GM12874 (cell line): Measurements from ENCODE around the gene PIWIL1.

Experiments used
- CTCF ChIP-seq: IDR thresholded peaks from 2 replicates; pipeline ENCODE4 v1.5.1; 2011; ENCODE audit warnings: low read depth, mild to moderate bottlenecking, control low read depth, low read length, moderate library complexity; ENCODE audit not compliant: insufficient read depth

Gene PIWIL1

GRCh38 chr12:130300737-130301535, 36.8 kb upstream of the PIWIL1 start:
- no peak for TF ChIP-seq CTCF

- TF ChIP-seq CTCF, result no peak
These were observed 36.1 kb upstream of the PIWIL1 start for GRCh38 chr12:130301559-130301958.

- no peak for TF ChIP-seq CTCF
These were observed 33.9 kb upstream of the PIWIL1 start for GRCh38 chr12:130303781-130304180.

GRCh38 chr12:130307859-130308258, 29.8 kb upstream of the PIWIL1 start:
- no peak for TF ChIP-seq CTCF

- TF ChIP-seq CTCF, result no peak
These were observed 29.3 kb upstream of the PIWIL1 start for GRCh38 chr12:130308393-130308792.

GRCh38 chr12:130316251-130316650, 21.4 kb upstream of the PIWIL1 start:
- no peak for TF ChIP-seq CTCF

- no peak for TF ChIP-seq CTCF
These were observed 17.2 kb upstream of the PIWIL1 start for GRCh38 chr12:130320536-130320935.

- no peak for TF ChIP-seq CTCF
These were observed 15.4 kb upstream of the PIWIL1 start for GRCh38 chr12:130322263-130322662.
